ENCODE measurements around the gene ADGRV1. TPM values are rescaled to one million over a fixed set of nuclear protein-coding genes. Genes with fewer than 3 reads are reported as not detected.
"Not testable (repeated sequence)": the region's sequence is repeated elsewhere in the genome, so short reads cannot be mapped to it uniquely, and the experiment has no call there.

The ADGRV1 gene
- total and polyA plus RNA-seq, 2 experiments from 2014 or later, result 15.5 to 19.6 TPM

- Histone ChIP-seq H3K4me1 (ENCODE audit: low read depth) (no peaks in the 10 kb centered on the region), H3K36me3 (no peaks in the 10 kb centered on the region), H3K27ac (no peak overlapping the region)
Observed at GRCh38 chr5:90569084-90569483, 10.5 kb downstream of the ADGRV1 start.

GRCh38 chr5:90570034-90570433 is 11.4 kb downstream of the ADGRV1 start:
- no peaks in the 10 kb centered on the region for H3K27me3 ChIP-seq
- no peak overlapping the region for H3K4me3 ChIP-seq
- no peaks in the 10 kb centered on the region for H3K9me3 ChIP-seq (ENCODE audit: low read depth)
- H3K4me1 ChIP-seq (ENCODE audit: low read depth), result no peaks in the 10 kb centered on the region
- H3K27ac ChIP-seq, result no peak overlapping the region
- no peaks in the 10 kb centered on the region for H3K36me3 ChIP-seq
- DNase-seq (ENCODE audit: low read depth in 1 of 2, low spot score in 1 of 2), result no peak
- TF ChIP-seq CTCF (IDR thresholded peaks at IDR 0.05; ENCODE audit: low read depth, low read length), result no peak

More at GRCh38 chr5:90569084-90569483, 10.5 kb downstream of the ADGRV1 start:
- H3K9me3 ChIP-seq (ENCODE audit: low read depth), result no peaks in the 10 kb centered on the region
- H3K27me3 ChIP-seq, result no peaks in the 10 kb centered on the region
- TF ChIP-seq CTCF (IDR thresholded peaks at IDR 0.05; ENCODE audit: low read depth, low read length), result no peak
- no peak for DNase-seq (ENCODE audit: low read depth in 1 of 2, low spot score in 1 of 2)
- H3K4me3 ChIP-seq, result no peak overlapping the region

GRCh38 chr5:90571147-90571773 is 12.7 kb downstream of the ADGRV1 start:
- Histone ChIP-seq H3K36me3 (no peaks in the 10 kb centered on the region), H3K4me3 (no peak overlapping the region), H3K4me1 (ENCODE audit: low read depth) (no peaks in the 10 kb centered on the region), H3K9me3 (ENCODE audit: low read depth) (no peaks in the 10 kb centered on the region), H3K27ac (no peak overlapping the region), H3K27me3 (no peaks in the 10 kb centered on the region)
- no peak for DNase-seq (ENCODE audit: low read depth in 1 of 2, low spot score in 1 of 2)
- no peak for TF ChIP-seq CTCF (IDR thresholded peaks at IDR 0.05; ENCODE audit: low read depth, low read length)

- Histone ChIP-seq H3K36me3 (no peaks in the 10 kb centered on the region), H3K4me1 (ENCODE audit: low read depth) (no peaks in the 10 kb centered on the region), H3K9me3 (ENCODE audit: low read depth) (no peaks in the 10 kb centered on the region), H3K27ac (no peak overlapping the region), H3K4me3 (no peak overlapping the region), H3K27me3 (no peaks in the 10 kb centered on the region)
- DNase-seq (ENCODE audit: low read depth in 1 of 2, low spot score in 1 of 2), result no peak
- TF ChIP-seq CTCF (IDR thresholded peaks at IDR 0.05; ENCODE audit: low read depth, low read length), result no peak
Observed at GRCh38 chr5:90575712-90576111, 17.1 kb downstream of the ADGRV1 start.

GRCh38 chr5:90576566-90576965 is 18.0 kb downstream of the ADGRV1 start:
- not testable (repeated sequence) for H3K27me3 ChIP-seq; H3K9me3 ChIP-seq (ENCODE audit: low read depth); H3K4me3 ChIP-seq; H3K27ac ChIP-seq; H3K36me3 ChIP-seq; H3K4me1 ChIP-seq (ENCODE audit: low read depth); DNase-seq (ENCODE audit: low read depth in 1 of 2, low spot score in 1 of 2)

- H3K9me3 ChIP-seq (ENCODE audit: low read depth); H3K27me3 ChIP-seq; H3K36me3 ChIP-seq; H3K4me1 ChIP-seq (ENCODE audit: low read depth); H3K4me3 ChIP-seq; DNase-seq (ENCODE audit: low read depth in 1 of 2, low spot score in 1 of 2); H3K27ac ChIP-seq: not testable (repeated sequence)
Observed at GRCh38 chr5:90579905-90580304, 21.3 kb downstream of the ADGRV1 start.

- H3K27me3 ChIP-seq, result no peaks in the 10 kb centered on the region
- H3K9me3 ChIP-seq (ENCODE audit: low read depth), result no peaks in the 10 kb centered on the region
- H3K27ac ChIP-seq, result no peak overlapping the region
- no peak for TF ChIP-seq CTCF (IDR thresholded peaks at IDR 0.05; ENCODE audit: low read depth, low read length)
- no peak for DNase-seq (ENCODE audit: low read depth in 1 of 2, low spot score in 1 of 2)
- no peaks in the 10 kb centered on the region for H3K36me3 ChIP-seq
- no peak overlapping the region for H3K4me3 ChIP-seq
- H3K4me1 ChIP-seq (ENCODE audit: low read depth), result no peaks in the 10 kb centered on the region
Observed at GRCh38 chr5:90581956-90582355, 23.4 kb downstream of the ADGRV1 start.
